ENCODE data around the gene KRTAP4-4.
"Not testable (repeated sequence)": the region's sequence is repeated elsewhere in the genome, so short reads cannot be mapped to it uniquely, and the experiment has no call there.

KRTAP4-4 gene

DNA sequence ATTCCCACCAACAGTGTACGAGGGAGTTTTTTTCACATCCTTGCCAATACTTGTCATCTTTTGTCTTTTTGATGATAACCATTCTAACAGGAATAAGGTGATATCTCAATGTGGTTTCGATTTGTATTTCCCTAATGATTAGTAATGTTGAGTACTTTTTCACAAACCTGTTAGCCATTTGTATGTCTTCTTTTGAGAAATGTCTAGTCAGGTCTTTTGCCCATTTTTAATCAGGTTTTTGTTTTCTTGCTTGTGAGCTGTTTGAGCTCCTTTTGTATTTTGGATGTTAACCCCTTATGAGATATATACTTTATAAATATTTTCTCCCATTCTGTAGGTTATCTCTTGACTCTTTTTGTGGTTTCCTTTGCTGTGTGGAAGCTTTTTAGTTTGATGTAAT, 9.0 kb downstream of the KRTAP4-4 start:
- Histone ChIP-seq H3K27ac (replicated peaks) (no peak overlapping the region), H3K4me3 (replicated peaks; ENCODE audit: insufficient read depth, low read length) (no peak overlapping the region), H3K27me3 (ENCODE audit: insufficient read depth, poor library complexity, severe bottlenecking) (peaks cover 2% of the 10 kb centered on the region)
- no peak for DNase-seq (ENCODE audit: low read depth in 1 of 2, low spot score in 1 of 2)
- TF ChIP-seq, protein P1, sequence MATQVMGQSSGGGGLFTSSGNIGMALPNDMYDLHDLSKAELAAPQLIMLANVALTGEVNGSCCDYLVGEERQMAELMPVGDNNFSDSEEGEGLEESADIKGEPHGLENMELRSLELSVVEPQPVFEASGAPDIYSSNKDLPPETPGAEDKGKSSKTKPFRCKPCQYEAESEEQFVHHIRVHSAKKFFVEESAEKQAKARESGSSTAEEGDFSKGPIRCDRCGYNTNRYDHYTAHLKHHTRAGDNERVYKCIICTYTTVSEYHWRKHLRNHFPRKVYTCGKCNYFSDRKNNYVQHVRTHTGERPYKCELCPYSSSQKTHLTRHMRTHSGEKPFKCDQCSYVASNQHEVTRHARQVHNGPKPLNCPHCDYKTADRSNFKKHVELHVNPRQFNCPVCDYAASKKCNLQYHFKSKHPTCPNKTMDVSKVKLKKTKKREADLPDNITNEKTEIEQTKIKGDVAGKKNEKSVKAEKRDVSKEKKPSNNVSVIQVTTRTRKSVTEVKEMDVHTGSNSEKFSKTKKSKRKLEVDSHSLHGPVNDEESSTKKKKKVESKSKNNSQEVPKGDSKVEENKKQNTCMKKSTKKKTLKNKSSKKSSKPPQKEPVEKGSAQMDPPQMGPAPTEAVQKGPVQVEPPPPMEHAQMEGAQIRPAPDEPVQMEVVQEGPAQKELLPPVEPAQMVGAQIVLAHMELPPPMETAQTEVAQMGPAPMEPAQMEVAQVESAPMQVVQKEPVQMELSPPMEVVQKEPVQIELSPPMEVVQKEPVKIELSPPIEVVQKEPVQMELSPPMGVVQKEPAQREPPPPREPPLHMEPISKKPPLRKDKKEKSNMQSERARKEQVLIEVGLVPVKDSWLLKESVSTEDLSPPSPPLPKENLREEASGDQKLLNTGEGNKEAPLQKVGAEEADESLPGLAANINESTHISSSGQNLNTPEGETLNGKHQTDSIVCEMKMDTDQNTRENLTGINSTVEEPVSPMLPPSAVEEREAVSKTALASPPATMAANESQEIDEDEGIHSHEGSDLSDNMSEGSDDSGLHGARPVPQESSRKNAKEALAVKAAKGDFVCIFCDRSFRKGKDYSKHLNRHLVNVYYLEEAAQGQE (IDR thresholded peaks at IDR 0.05; ENCODE audit: insufficient replicate concordance, low read depth), result no peak
- TF ChIP-seq POLR2AphosphoS5 (IDR thresholded peaks at IDR 0.05; ENCODE audit: low read depth) (no peak), GABPA (IDR thresholded peaks at IDR 0.05; ENCODE audit: low read depth) (no peak), SPI1 (IDR thresholded peaks at IDR 0.05; ENCODE audit: borderline replicate concordance, low read depth) (no peak)
- TF ChIP-seq, protein P2, sequence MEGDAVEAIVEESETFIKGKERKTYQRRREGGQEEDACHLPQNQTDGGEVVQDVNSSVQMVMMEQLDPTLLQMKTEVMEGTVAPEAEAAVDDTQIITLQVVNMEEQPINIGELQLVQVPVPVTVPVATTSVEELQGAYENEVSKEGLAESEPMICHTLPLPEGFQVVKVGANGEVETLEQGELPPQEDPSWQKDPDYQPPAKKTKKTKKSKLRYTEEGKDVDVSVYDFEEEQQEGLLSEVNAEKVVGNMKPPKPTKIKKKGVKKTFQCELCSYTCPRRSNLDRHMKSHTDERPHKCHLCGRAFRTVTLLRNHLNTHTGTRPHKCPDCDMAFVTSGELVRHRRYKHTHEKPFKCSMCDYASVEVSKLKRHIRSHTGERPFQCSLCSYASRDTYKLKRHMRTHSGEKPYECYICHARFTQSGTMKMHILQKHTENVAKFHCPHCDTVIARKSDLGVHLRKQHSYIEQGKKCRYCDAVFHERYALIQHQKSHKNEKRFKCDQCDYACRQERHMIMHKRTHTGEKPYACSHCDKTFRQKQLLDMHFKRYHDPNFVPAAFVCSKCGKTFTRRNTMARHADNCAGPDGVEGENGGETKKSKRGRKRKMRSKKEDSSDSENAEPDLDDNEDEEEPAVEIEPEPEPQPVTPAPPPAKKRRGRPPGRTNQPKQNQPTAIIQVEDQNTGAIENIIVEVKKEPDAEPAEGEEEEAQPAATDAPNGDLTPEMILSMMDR (IDR thresholded peaks at IDR 0.05; ENCODE audit: insufficient read depth, low read length), result no peak

DNA sequence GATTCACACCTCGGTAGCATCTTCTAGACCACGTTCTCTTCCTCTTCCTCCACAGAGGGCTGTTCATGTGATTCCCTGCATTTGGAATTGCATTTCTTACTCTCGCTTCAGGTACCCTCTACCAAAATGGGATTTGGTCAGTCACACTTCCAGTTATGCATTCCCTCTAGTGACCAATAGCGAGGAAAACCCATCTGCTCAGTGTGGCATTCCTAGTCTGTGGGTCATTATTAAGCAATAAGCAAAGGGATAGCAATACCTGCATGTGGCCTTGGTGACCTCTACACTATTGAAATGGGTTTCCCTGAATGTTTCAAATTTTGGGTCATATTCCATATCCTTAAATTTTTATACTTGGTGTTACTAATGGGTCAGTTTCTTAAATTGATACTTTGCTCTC, 10.5 kb downstream of the KRTAP4-4 start:
- H3K27ac ChIP-seq (replicated peaks), result no peak overlapping the region
- H3K4me3 ChIP-seq (replicated peaks; ENCODE audit: insufficient read depth, low read length), result no peak overlapping the region
- TF ChIP-seq SPI1 (IDR thresholded peaks at IDR 0.05; ENCODE audit: borderline replicate concordance, low read depth), result no peak
- TF ChIP-seq, protein P2 (IDR thresholded peaks at IDR 0.05; ENCODE audit: insufficient read depth, low read length), result no peak
- TF ChIP-seq, protein P1 (IDR thresholded peaks at IDR 0.05; ENCODE audit: insufficient replicate concordance, low read depth), result no peak
- TF ChIP-seq POLR2AphosphoS5 (IDR thresholded peaks at IDR 0.05; ENCODE audit: low read depth), result no peak
- no peak for TF ChIP-seq GABPA (IDR thresholded peaks at IDR 0.05; ENCODE audit: low read depth)
- DNase-seq (ENCODE audit: low read depth in 1 of 2, low spot score in 1 of 2), result no peak
- peaks cover 2% of the 10 kb centered on the region for H3K27me3 ChIP-seq (ENCODE audit: insufficient read depth, poor library complexity, severe bottlenecking)

- TF ChIP-seq SPI1 (IDR thresholded peaks at IDR 0.05; ENCODE audit: borderline replicate concordance, low read depth), result no peak
- TF ChIP-seq, protein P1 (IDR thresholded peaks at IDR 0.05; ENCODE audit: insufficient replicate concordance, low read depth), result peak; percentile 37
- TF ChIP-seq, protein P2 (IDR thresholded peaks at IDR 0.05; ENCODE audit: insufficient read depth, low read length), result no peak
- TF ChIP-seq POLR2AphosphoS5 (IDR thresholded peaks at IDR 0.05; ENCODE audit: low read depth), result no peak
- TF ChIP-seq GABPA (IDR thresholded peaks at IDR 0.05; ENCODE audit: low read depth), result no peak
- Histone ChIP-seq H3K27me3 (ENCODE audit: insufficient read depth, poor library complexity, severe bottlenecking) (peaks cover 2% of the 10 kb centered on the region), H3K27ac (replicated peaks) (no peak within 1 kb of the TSS), H3K4me3 (replicated peaks; ENCODE audit: insufficient read depth, low read length) (no peak within 1 kb of the TSS)
- DNase-seq (ENCODE audit: low read depth in 1 of 2, low spot score in 1 of 2), result no peak
Observed at GRCh38 chr17:41149652-41149985, 10.9 kb downstream of the KRTAP4-4 start, which contains the start of gene KRTAP4-5. Gene KRTAP4-5, minus strand, starts transcription at chr17:41149825. Its CDS starts 58 bp downstream, at chr17:41149767.

GRCh38 chr17:41148971-41149651, 11.4 kb downstream of the KRTAP4-4 start:
- H3K27ac ChIP-seq (replicated peaks); H3K4me3 ChIP-seq (replicated peaks; ENCODE audit: insufficient read depth, low read length); DNase-seq (ENCODE audit: low read depth in 1 of 2, low spot score in 1 of 2); H3K27me3 ChIP-seq (ENCODE audit: insufficient read depth, poor library complexity, severe bottlenecking): not testable (repeated sequence)

Measured in HL-60 (cell line).